Measurements from ENCODE around the gene INSC. TPM values are rescaled to one million over a fixed set of nuclear protein-coding genes. Genes with fewer than 3 reads are reported as not detected.

INSC gene
- polyA plus RNA-seq, 1 donor from 2014 or later, result 0.12 TPM

DNA sequence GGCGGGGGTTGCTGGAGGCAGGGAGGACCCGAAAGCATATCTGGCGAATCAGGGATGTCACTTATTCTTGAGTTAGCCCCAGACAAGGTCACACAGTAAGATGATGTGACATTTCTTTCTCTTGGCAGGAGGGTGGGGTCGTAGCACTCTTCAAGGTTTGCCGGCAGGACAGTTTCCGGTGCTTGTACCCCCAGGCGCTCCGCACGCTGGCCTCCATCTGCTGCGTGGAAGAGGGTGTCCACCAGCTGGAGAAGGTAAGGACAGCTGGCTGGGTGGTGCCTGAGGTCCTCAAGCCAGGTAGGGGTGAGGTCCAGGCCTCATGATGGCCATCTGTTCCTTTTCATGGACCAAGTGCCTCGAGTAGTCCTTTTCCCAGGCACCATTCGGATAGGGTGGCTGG lies 86.0 kb downstream of the INSC start:
- no peak overlapping the region for H3K9ac ChIP-seq (ENCODE audit: low read length)
- H3K9me2 ChIP-seq (ENCODE audit: insufficient read depth, low read length), result no peaks in the 10 kb centered on the region
- no peaks in the 10 kb centered on the region for H3K9me3 ChIP-seq (ENCODE audit: low read length)
- TF ChIP-seq SMC3 (conservative IDR thresholded peaks at IDR 0.05; ENCODE audit: poor library complexity), result no peak
- TF ChIP-seq MXI1 (conservative IDR thresholded peaks at IDR 0.05; ENCODE audit: poor library complexity, severe bottlenecking), result no peak
- no peak for TF ChIP-seq EZH2 (IDR thresholded peaks at IDR 0.05; ENCODE audit: borderline replicate concordance, insufficient read depth, low read length, poor library complexity, severe bottlenecking)
- no peak for TF ChIP-seq RAD21 (conservative IDR thresholded peaks at IDR 0.05)
- no peak for TF ChIP-seq TAF1 (IDR thresholded peaks at IDR 0.05; ENCODE audit: low read depth)
- TF ChIP-seq, protein P1, sequence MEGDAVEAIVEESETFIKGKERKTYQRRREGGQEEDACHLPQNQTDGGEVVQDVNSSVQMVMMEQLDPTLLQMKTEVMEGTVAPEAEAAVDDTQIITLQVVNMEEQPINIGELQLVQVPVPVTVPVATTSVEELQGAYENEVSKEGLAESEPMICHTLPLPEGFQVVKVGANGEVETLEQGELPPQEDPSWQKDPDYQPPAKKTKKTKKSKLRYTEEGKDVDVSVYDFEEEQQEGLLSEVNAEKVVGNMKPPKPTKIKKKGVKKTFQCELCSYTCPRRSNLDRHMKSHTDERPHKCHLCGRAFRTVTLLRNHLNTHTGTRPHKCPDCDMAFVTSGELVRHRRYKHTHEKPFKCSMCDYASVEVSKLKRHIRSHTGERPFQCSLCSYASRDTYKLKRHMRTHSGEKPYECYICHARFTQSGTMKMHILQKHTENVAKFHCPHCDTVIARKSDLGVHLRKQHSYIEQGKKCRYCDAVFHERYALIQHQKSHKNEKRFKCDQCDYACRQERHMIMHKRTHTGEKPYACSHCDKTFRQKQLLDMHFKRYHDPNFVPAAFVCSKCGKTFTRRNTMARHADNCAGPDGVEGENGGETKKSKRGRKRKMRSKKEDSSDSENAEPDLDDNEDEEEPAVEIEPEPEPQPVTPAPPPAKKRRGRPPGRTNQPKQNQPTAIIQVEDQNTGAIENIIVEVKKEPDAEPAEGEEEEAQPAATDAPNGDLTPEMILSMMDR (IDR thresholded peaks at IDR 0.05; ENCODE audit: poor library complexity, severe bottlenecking), result no peak
- TF ChIP-seq EP300 (conservative IDR thresholded peaks at IDR 0.05; ENCODE audit: poor library complexity, severe bottlenecking), result no peak
- TF ChIP-seq, protein P2, sequence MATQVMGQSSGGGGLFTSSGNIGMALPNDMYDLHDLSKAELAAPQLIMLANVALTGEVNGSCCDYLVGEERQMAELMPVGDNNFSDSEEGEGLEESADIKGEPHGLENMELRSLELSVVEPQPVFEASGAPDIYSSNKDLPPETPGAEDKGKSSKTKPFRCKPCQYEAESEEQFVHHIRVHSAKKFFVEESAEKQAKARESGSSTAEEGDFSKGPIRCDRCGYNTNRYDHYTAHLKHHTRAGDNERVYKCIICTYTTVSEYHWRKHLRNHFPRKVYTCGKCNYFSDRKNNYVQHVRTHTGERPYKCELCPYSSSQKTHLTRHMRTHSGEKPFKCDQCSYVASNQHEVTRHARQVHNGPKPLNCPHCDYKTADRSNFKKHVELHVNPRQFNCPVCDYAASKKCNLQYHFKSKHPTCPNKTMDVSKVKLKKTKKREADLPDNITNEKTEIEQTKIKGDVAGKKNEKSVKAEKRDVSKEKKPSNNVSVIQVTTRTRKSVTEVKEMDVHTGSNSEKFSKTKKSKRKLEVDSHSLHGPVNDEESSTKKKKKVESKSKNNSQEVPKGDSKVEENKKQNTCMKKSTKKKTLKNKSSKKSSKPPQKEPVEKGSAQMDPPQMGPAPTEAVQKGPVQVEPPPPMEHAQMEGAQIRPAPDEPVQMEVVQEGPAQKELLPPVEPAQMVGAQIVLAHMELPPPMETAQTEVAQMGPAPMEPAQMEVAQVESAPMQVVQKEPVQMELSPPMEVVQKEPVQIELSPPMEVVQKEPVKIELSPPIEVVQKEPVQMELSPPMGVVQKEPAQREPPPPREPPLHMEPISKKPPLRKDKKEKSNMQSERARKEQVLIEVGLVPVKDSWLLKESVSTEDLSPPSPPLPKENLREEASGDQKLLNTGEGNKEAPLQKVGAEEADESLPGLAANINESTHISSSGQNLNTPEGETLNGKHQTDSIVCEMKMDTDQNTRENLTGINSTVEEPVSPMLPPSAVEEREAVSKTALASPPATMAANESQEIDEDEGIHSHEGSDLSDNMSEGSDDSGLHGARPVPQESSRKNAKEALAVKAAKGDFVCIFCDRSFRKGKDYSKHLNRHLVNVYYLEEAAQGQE (IDR thresholded peaks at IDR 0.05; ENCODE audit: borderline replicate concordance), result no peak
- no peak for TF ChIP-seq POLR2AphosphoS5 (IDR thresholded peaks at IDR 0.05)
- H3K79me2 ChIP-seq (replicated peaks; ENCODE audit: insufficient read depth, low read length), result no peaks in the 10 kb centered on the region
- no peaks in the 10 kb centered on the region for H3F3A ChIP-seq (ENCODE audit: insufficient read depth, low read length, poor library complexity, severe bottlenecking)
- H3K4me3 ChIP-seq (ENCODE audit: low read length), result no peak overlapping the region
- H2AFZ ChIP-seq (ENCODE audit: low read depth, low read length), result no peak overlapping the region
- H3K4me2 ChIP-seq (ENCODE audit: low read length), result no peak overlapping the region
- H3K27ac ChIP-seq (ENCODE audit: low read length), result no peak overlapping the region
- no peaks in the 10 kb centered on the region for H3K36me3 ChIP-seq (ENCODE audit: insufficient read depth, low read length)
- H3K27me3 ChIP-seq (ENCODE audit: insufficient read depth, low read depth, low read length), result no peaks in the 10 kb centered on the region
- H4K20me1 ChIP-seq (ENCODE audit: insufficient read depth), result no peaks in the 10 kb centered on the region

DNA sequence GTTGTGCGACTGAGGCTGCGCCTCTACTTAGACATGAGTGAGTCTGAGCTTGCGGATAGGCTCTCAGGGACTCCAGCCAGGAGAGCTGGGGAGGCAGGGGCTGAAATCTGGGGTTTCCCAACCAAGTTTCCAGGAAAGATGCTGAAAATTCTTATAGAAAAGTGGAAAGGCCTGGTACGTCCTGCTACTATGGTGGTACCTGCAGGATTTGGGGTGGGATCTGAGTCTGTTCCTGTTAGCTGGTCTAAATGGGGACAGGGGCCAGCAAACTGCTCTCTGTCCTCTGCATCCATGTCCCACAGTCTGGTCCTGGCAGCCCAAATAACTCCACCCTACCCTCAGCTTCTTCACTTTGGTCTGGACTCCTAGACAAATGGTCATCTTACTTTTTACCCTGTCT lies 86.9 kb downstream of the INSC start:
- no peak overlapping the region for H3K27ac ChIP-seq (ENCODE audit: low read length)
- H3F3A ChIP-seq (ENCODE audit: insufficient read depth, low read length, poor library complexity, severe bottlenecking), result no peaks in the 10 kb centered on the region

More for the DNA sequence above, 86.9 kb downstream of the INSC start:
- Histone ChIP-seq H3K36me3 (ENCODE audit: insufficient read depth, low read length) (no peaks in the 10 kb centered on the region), H3K9me3 (ENCODE audit: low read length) (no peaks in the 10 kb centered on the region), H3K79me2 (replicated peaks; ENCODE audit: insufficient read depth, low read length) (no peaks in the 10 kb centered on the region), H3K4me2 (ENCODE audit: low read length) (no peak overlapping the region), H3K9ac (ENCODE audit: low read length) (no peak overlapping the region), H3K4me3 (ENCODE audit: low read length) (no peak overlapping the region), H2AFZ (ENCODE audit: low read depth, low read length) (no peak overlapping the region), H3K9me2 (ENCODE audit: insufficient read depth, low read length) (no peaks in the 10 kb centered on the region), H4K20me1 (ENCODE audit: insufficient read depth) (no peaks in the 10 kb centered on the region), H3K27me3 (ENCODE audit: insufficient read depth, low read depth, low read length) (no peaks in the 10 kb centered on the region)
- TF ChIP-seq TAF1 (IDR thresholded peaks at IDR 0.05; ENCODE audit: low read depth), result no peak
- TF ChIP-seq, protein P2 (IDR thresholded peaks at IDR 0.05; ENCODE audit: borderline replicate concordance), result no peak
- TF ChIP-seq SMC3 (conservative IDR thresholded peaks at IDR 0.05; ENCODE audit: poor library complexity), result no peak
- no peak for TF ChIP-seq EZH2 (IDR thresholded peaks at IDR 0.05; ENCODE audit: borderline replicate concordance, insufficient read depth, low read length, poor library complexity, severe bottlenecking)
- TF ChIP-seq, protein P1 (IDR thresholded peaks at IDR 0.05; ENCODE audit: poor library complexity, severe bottlenecking), result no peak
- no peak for TF ChIP-seq MXI1 (conservative IDR thresholded peaks at IDR 0.05; ENCODE audit: poor library complexity, severe bottlenecking)
- no peak for TF ChIP-seq POLR2AphosphoS5 (IDR thresholded peaks at IDR 0.05)
